GM23248 (cell line): ENCODE results near the gene RASGRP1. TPM values are rescaled to one million over a fixed set of nuclear protein-coding genes. Genes with fewer than 3 reads are reported as not detected.

Source experiments
- DNase-seq: peaks from one replicate; pipeline ENCODE4 v3.0.0-alpha.2; 2015
- H2AFZ ChIP-seq: fragments of 200-600 bp; sonication (generic); 2 replicates; pipeline ENCODE4 v1.6.1; 2016; ENCODE audit warnings: antibody characterized with exemption
- H3F3A ChIP-seq: fragments of 200-600 bp; sonication (generic); 2 replicates; pipeline ENCODE4 v1.6.1; 2016; ENCODE audit warnings: mild to moderate bottlenecking, antibody characterized with exemption, mixed run types; ENCODE audit not compliant: insufficient read depth
- H3K27ac ChIP-seq: fragments of 200-600 bp; sonication (generic); 2 replicates; pipeline ENCODE4 v1.5.1; 2016; ENCODE audit warnings: mild to moderate bottlenecking
- H3K27me3 ChIP-seq: fragments of 200-600 bp; sonication (generic); replicated peaks from 2 replicates; pipeline ENCODE4 v1.6.1; 2016; ENCODE audit warnings: mild to moderate bottlenecking; ENCODE audit not compliant: insufficient read depth
- H3K36me3 ChIP-seq: fragments of 200-600 bp; sonication (generic); 2 replicates; pipeline ENCODE4 v1.6.1; 2016; ENCODE audit warnings: low read depth, mild to moderate bottlenecking
- H3K4me1 ChIP-seq: fragments of 200-600 bp; sonication (generic); 2 replicates; pipeline ENCODE4 v1.6.1; 2016; ENCODE audit warnings: mild to moderate bottlenecking; ENCODE audit not compliant: insufficient read depth
- H3K4me2 ChIP-seq: fragments of 200-600 bp; sonication (generic); one replicate; pipeline ENCODE4 v1.6.1; 2016; ENCODE audit warnings: mild to moderate bottlenecking; ENCODE audit not compliant: unreplicated experiment
- H3K4me3 ChIP-seq: fragments of 200-600 bp; sonication (generic); 2 replicates; pipeline ENCODE4 v1.5.1; 2016; ENCODE audit warnings: mild to moderate bottlenecking
- H3K79me2 ChIP-seq: fragments of 200-600 bp; sonication (generic); 2 replicates; pipeline ENCODE4 v1.6.1; 2016; ENCODE audit warnings: mild to moderate bottlenecking; ENCODE audit not compliant: insufficient read depth
- H3K9ac ChIP-seq: fragments of 200-600 bp; sonication (generic); 2 replicates; pipeline ENCODE4 v1.6.1; 2016; ENCODE audit warnings: mild to moderate bottlenecking
- H3K9me2 ChIP-seq: fragments of 200-600 bp; sonication (generic); 2 replicates; pipeline ENCODE4 v1.6.1; 2016; ENCODE audit warnings: mixed run types, mild to moderate bottlenecking, moderate library complexity; ENCODE audit not compliant: insufficient read depth
- H3K9me3 ChIP-seq: fragments of 200-600 bp; sonication (generic); one replicate; pipeline ENCODE4 v1.6.1; 2017; ENCODE audit warnings: low read depth
- H4K20me1 ChIP-seq: fragments of 200-600 bp; sonication (generic); 2 replicates; pipeline ENCODE4 v1.6.0; 2016; ENCODE audit not compliant: insufficient read depth
- EZH2 ChIP-seq: fragments of 200-600 bp; sonication (generic); IDR thresholded peaks from 2 replicates; pipeline ENCODE4 v1.6.1; 2018; ENCODE audit warnings: antibody characterized with exemption, mild to moderate bottlenecking; ENCODE audit not compliant: insufficient read depth, poor library complexity, severe bottlenecking
- EZH2phosphoT487 ChIP-seq: fragments of 200-600 bp; sonication (generic); IDR thresholded peaks from 2 replicates; pipeline ENCODE4 v1.6.1; 2018; ENCODE audit warnings: antibody characterized with exemption, moderate library complexity, mild to moderate bottlenecking, low read depth; ENCODE audit not compliant: insufficient read depth
- WGBS, 2 experiments: methylation state at CpG; one replicate each; pipeline ENCODE4 v1.1.6; 2015 to 2017; ENCODE audit warnings: low lambda C conversion rate in 2 of 2, low coverage in 1 of 2; ENCODE audit errors: missing lambda C conversion rate in 2 of 2; 5-methylcytosine and 5-hydroxymethylcytosine counted together
- in situ Hi-C: fragments of 300-500 bp; cut with MboI; formaldehyde crosslinking; loops from 2 replicates; pipeline ENCODE4 v1.15.0; 2020
- polyA plus RNA-seq: library from polyadenylated mRNA; unstranded; fragments of >200 nt; fragmentation: Nextera tagmentation; extraction: Ambion mirVana; gene quantifications from 2 replicates; pipeline ENCODE4 v1.2.1, GENCODE V29; 2016
- total RNA-seq: library from RNA; depleted of rRNA; stranded (reverse); fragments of >200 nt; shearing (Covaris generic); gene quantifications from 2 replicates; pipeline ENCODE4 v1.2.3, GENCODE V29; 2014

The RASGRP1 gene
- total and polyA plus RNA-seq, 2 experiments from 2014 or later = 0.58 to 1.5 TPM

GRCh38 chr15:38499651-38500050 is 65.0 kb downstream of the RASGRP1 start:
- Histone ChIP-seq H3K9me3 (no peaks in the 10 kb centered on the region), H3K4me2 (no peak overlapping the region), H4K20me1 (no peaks in the 10 kb centered on the region), H3K4me1 (no peaks in the 10 kb centered on the region), H3K79me2 (no peaks in the 10 kb centered on the region), H3K27ac (no peak overlapping the region), H3K27me3 (no peaks in the 10 kb centered on the region), H3K4me3 (no peak overlapping the region), H3K36me3 (no peaks in the 10 kb centered on the region), H3F3A (no peaks in the 10 kb centered on the region), H2AFZ (no peak overlapping the region), H3K9me2 (no peaks in the 10 kb centered on the region), H3K9ac (no peak overlapping the region)
- TF ChIP-seq EZH2 = no peak
- TF ChIP-seq EZH2phosphoT487 = no peak
- no peak for DNase-seq
- WGBS, 2 experiments = 85 to 100% methylated on average over 1 of the region's 1 CpG
- in situ Hi-C loops = no loop called here

- H3K27me3 ChIP-seq = no peaks in the 10 kb centered on the region
- no peak overlapping the region for H3K27ac ChIP-seq
- H4K20me1 ChIP-seq = no peaks in the 10 kb centered on the region
- no peak overlapping the region for H3K4me3 ChIP-seq
- no peak overlapping the region for H3K9ac ChIP-seq
- no peaks in the 10 kb centered on the region for H3K79me2 ChIP-seq
- peaks cover 2% of the 10 kb centered on the region for H3F3A ChIP-seq
- in situ Hi-C loops = no loop called here
- H3K4me2 ChIP-seq = no peak overlapping the region
- peaks cover 1% of the 10 kb centered on the region; the same call in 1 of the 2 replicates for H3K4me1 ChIP-seq
- no peak for TF ChIP-seq EZH2phosphoT487
- TF ChIP-seq EZH2 = no peak
- H3K9me3 ChIP-seq = no peaks in the 10 kb centered on the region
- no peaks in the 10 kb centered on the region for H3K36me3 ChIP-seq
- WGBS, 2 experiments = 95 to 98% methylated on average over 1 of the region's 1 CpG
- H2AFZ ChIP-seq = no peak overlapping the region
- H3K9me2 ChIP-seq = no peaks in the 10 kb centered on the region
- DNase-seq = no peak
These were observed 68.5 kb downstream of the RASGRP1 start for GRCh38 chr15:38496151-38496550.

- Histone ChIP-seq H2AFZ (peak overlapping the region; percentile 2; the same call in 1 of the 2 replicates), H3K4me1 (peaks cover 30% of the 10 kb centered on the region), H4K20me1 (no peaks in the 10 kb centered on the region), H3K4me3 (peak overlapping the region; percentile 22), H3K36me3 (no peaks in the 10 kb centered on the region), H3K79me2 (no peaks in the 10 kb centered on the region), H3F3A (peaks cover 30% of the 10 kb centered on the region), H3K4me2 (peak overlapping the region; percentile 33), H3K27me3 (no peaks in the 10 kb centered on the region), H3K9me3 (no peaks in the 10 kb centered on the region), H3K27ac (peak overlapping the region; percentile 31), H3K9ac (peak overlapping the region; percentile 1; the same call in 1 of the 2 replicates), H3K9me2 (no peaks in the 10 kb centered on the region)
- peak; percentile 56 for DNase-seq
- in situ Hi-C loops = no loop called here
- no peak for TF ChIP-seq EZH2
- no peak for TF ChIP-seq EZH2phosphoT487
- WGBS, 2 experiments = 28 to 33% methylated on average over 3 of the region's 3 CpGs
These were observed 74.2 kb downstream of the RASGRP1 start for GRCh38 chr15:38490242-38490922.

- no peak for TF ChIP-seq EZH2phosphoT487
- H3K36me3 ChIP-seq = 0 out of 2 replicates have a peak, but pooled peaks cover 4% of the 10 kb centered on the region
- H3K27me3 ChIP-seq = no peaks in the 10 kb centered on the region
- no peak overlapping the region for H2AFZ ChIP-seq
- no peak overlapping the region for H3K4me3 ChIP-seq
- H4K20me1 ChIP-seq = no peaks in the 10 kb centered on the region
- H3K4me2 ChIP-seq = no peak overlapping the region
- DNase-seq = no peak
- H3K4me1 ChIP-seq = peaks cover 30% of the 10 kb centered on the region
- no peak overlapping the region for H3K27ac ChIP-seq
- no peak overlapping the region for H3K9ac ChIP-seq
- in situ Hi-C loops = no loop called here
- no peaks in the 10 kb centered on the region for H3K79me2 ChIP-seq
- no peaks in the 10 kb centered on the region for H3K9me3 ChIP-seq
- no peaks in the 10 kb centered on the region for H3K9me2 ChIP-seq
- 96 to 100% methylated on average over 1 of the region's 1 CpG for WGBS, 2 experiments
- peaks cover 30% of the 10 kb centered on the region for H3F3A ChIP-seq
These were observed 77.2 kb downstream of the RASGRP1 start for GRCh38 chr15:38487378-38487777.
